Glomerular visceral epithelial cell (primary cell): ENCODE data around the gene TXNDC12.
A peak's percentile ranks its signal among the peaks of the same experiment; 100 is the strongest.

Source experiments
- DNase-seq: peaks from one replicate; pipeline ENCODE4 v3.0.0-alpha.2; 2016; ENCODE audit errors: extremely low spot score

The TXNDC12 gene

DNA sequence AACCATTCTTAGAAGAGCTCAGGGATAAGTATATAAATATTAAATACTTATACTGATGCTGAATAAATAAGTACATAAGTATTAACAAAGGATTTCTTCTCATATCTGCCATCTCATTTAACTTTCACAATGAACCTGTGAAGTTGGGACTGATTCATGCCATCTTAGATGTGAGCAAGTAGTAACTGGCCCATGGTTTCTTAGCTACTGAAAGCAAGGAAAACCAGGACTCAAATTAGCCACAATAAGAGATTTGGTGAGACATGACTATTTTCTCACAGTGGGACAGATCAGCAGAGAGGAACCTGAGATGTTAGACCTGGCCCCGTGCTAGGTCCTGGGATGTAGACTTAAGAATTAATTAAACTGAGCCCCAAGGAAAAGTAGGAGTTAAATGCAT is 56.3 kb downstream of the TXNDC12 start:
- no peak for DNase-seq

DNA sequence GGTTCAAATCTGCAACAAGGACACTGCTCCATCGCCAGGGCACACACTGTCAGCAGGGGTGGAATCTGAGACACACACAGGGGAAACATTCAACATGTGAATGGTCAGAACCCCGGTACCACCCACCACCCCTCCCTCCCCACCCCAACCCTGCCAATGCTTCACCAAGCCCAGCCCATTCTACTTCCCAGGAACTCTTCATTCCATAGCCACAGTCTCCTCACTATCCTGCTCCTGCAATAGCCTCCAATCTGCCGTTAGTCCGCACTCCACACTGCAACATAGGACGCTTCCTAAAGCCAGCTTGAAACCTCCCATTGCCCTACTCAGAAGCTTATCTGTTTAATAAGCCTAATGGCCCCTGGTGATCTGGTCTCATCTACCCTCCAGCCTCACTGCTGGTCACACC is 57.0 kb downstream of the TXNDC12 start:
- DNase-seq: no peak

DNA sequence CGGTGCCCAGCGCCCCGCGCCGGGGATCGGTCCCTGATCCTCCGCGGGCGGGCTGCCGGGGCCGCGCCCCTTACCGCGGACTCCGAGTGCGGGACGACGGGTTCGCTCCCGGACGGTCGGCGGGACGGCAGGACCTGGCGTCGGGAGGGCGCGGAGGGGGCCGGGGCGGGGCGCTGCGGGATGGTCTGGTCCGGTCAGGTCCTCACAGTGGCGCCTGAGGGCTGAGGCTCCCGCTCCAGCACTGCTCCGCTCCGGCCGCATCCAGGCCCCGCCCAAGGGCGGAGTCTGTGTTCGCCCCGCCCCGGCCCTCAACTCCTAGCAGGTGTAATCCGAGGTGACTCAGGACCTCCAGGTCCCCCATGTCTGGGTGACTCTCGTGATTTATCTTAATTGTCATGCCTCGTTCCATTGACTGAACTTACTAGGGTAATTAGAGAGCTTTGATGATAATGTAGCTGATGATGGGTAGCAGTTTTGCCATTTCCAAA is 64.5 kb downstream of the TXNDC12 start, which contains the start of gene RAB3B:
RAB3B (minus strand) TSS at position 223 of the 488 bp plus-strand sequence. CDS start 13,583 bp downstream, outside the sequence.
- peak; percentile 86 for DNase-seq

DNA sequence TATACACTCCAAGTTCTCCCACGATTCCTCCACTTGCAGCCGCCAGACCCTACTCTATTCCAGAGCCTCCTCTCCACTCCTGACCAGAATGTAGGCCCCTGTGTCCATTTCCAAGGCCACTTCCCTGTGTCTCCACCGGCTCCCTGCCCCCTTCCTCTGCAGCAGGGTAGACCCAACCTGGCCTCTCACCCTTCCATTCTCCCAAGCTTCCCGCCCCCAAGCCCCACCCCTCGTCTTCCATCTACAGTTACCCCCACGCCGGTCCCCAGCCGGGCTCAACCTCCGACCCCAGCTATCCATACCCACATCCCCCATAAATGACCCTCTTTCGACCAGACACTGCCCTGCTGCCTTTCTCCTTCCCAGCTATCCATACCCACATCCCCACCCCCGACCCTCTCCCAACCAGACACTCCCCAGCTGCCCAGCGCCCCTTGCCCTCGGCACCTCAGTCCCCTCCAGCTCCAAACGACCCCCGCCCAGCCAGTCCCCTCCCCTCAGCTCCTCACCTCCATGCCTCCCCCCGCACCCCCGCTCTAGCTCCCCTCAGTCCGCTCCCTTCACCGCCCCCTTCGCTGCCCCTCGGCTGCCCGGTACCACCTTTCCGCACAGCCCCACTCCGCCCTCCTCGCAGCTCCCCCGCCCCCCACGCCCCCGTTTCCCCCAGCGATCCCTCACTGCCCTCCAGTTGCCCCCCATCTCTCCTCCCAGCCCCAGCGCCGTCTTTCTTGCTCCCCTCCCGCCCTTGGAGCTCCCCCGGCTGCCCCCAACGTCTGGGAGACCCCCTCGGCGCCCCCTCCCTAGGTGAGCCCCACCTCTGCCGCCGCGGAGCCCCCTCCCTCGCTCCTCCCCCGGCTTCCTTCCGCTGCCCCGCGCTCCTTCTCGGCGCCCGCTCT is 65.2 kb downstream of the TXNDC12 start:
- no peak for DNase-seq

DNA sequence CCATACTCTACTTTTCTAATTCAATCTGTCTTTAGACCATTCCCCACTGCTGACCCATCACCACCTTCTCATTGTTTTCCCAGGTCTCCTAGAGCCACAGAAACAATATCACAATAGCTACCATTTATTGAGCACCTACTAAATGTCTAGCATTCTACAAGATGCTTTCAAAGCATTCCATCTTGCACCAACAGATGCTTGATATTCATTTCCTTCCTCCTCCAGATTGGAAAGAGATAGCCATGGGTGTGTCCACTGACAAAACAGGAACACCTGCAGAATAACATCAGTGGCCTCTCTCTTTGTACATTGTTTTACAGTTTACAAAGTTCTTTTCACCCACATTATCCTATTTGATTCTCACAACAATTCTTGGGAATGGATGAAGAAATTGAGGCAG is 66.7 kb downstream of the TXNDC12 start:
- DNase-seq: no peak

DNA sequence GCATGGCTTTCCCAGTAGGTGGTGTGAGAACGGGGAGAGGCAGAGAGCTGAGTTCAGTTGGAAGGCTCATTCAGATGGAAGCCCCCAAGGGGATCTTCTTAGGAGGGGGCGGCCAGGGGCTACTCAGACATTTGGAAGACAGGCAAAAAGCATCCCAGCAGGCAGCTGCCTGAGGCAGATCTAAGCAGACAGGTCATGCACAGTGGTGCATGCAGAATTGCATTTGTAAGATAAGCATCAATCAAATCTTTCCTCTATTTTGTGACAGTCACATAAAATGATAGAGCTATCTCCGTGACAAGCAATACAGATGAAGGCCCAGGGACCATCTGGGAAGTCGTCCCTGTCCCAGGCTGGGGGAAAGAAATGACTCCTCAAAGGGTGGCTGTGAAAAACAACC is 68.3 kb downstream of the TXNDC12 start:
- no peak for DNase-seq

DNA sequence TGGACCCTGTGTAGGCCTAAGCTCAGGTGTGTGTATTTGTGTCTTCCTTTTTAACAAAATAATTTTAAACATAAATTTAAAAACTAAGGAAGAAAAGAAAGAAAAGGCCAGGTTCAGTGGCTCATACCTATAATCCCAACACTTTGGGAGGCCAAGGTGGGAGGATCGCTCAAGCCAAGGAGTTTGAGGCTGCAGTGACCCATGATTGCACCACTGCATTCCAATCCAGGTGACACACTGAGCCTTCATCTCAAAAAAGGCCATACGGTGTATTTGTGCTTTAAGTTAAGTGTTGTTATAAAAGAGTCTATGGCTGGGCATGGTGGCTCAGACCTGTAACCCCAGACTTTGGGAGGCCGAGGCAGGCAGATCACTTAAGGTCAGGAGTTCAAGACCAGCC is 72.8 kb downstream of the TXNDC12 start:
- DNase-seq: no peak

DNA sequence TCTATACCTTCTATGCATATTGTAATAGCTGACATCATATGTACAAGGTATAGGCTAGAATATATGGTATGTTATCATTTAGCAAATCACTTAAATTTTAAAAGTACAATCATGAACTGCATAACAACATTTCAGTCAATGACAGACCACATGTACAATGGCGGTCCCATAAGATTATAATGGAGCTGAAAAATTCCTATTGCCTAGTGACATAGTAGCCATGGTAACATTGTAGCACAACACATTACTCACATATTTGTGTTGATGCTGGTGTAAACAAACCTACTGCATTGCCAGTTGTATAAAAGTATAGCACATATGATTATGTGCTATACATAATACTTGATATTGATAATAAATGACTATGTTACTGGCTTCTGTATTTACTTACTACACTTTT is 73.4 kb downstream of the TXNDC12 start:
- DNase-seq: no peak

DNA sequence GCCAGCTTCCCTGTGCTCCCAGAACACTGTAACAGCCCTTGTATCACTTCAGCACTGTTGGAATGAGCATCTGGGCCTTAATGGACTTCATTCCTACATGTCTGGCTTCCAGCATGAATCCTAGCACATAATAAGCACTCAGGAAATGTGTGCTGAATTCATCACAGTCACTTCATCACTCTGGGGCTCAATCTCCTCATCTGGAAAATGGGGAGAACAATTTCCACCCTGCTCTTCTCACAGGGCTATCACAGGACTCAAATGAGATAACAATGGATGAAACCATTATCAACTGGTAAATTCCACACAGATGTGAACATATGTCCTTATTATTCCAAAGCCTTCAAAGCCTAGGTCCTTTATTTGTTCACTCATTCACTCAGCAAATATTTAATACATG is 76.9 kb downstream of the TXNDC12 start:
- no peak for DNase-seq

DNA sequence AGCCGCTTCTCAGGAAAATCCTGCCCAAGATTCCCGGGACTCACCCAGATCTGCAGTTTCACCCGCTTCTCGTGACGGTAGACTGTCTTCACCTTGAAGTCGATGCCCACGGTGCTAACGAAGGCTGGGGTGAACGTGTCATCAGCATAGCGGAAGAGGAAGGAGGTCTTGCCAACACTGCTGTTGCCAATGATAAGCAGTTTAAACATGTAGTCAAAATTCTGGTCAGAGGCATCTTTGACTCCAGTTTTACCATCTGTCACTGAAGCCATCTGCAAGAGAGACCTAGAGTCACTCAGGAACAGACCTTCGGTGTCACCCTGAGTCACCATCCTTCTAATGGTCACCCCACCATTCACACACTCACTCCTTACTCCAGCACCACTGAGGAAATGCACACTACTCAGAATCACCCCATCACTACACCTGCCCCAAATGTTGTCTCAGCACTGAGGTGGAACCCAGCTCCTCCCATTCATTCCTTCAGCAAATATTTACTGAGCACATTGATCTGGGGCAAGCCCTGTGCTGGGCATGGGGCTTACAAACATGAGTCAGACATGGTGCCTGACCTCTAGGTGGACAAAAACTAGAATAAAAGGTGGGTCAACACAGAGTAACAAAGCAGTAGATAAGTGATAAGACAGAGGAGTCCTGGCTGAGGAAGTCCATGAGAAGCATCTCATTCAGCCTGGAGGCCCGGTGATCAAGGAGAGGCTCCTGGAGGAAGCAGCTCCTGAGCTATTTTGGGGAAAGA is 78.0 kb downstream of the TXNDC12 start:
- no peak for DNase-seq

DNA sequence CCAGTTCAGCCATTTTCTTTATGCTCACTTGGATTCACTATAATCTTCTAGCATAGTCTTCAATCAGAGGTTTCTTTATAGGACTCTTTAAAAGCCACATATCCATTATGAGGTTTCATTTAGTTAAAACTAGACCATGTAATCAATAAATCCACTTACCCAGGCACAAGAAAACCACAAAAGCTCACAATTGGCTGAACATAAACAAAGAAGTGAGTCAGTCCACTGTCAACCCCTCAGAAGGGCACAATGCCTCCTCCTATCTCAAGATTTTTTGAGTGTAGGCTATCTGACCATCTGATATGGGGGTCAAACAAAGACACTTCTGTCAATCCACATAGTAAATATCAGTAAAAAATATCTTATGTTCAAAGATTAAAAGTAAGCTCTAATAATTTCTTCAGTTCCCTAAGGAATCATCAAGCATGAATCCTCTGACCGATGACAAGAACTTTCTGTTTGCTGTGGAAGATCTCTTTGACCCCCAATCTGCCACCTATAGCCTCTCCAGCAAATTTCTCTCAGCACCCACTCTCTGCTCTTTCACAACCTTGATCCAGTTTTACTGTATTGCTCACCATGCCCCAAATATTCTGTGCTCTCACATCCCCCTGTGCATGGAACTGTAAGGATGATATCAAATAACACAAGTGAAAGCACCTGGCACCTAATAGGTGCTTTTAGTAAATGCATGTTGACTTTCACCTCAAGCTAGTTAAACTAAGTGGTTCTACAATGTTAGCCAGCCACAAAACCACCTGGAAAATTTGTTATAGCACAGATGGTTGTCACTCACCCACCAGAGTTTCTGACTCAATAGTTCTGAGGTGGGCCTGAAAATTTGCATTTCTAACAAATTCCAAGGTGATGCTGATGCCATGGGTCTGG is 81.2 kb downstream of the TXNDC12 start:
- no peak for DNase-seq
